ENCODE results near the gene HS6ST2.
A peak's percentile ranks its signal among the peaks of the same experiment; 100 is the strongest.

The HS6ST2 gene

GRCh38 chrX:132615391-132616131, 342.9 kb downstream of the HS6ST2 start:
- TF ChIP-seq EZH2phosphoT487 (IDR thresholded peaks at IDR 0.05; ENCODE audit: low read length) (no peak), CTCF (IDR thresholded peaks at IDR 0.05; ENCODE audit: low read length) (peak; percentile 69), EZH2 (optimal IDR thresholded peaks at IDR 0.05; ENCODE audit: low read depth, low read length) (no peak)
- Histone ChIP-seq H3K27me3 (replicated peaks; ENCODE audit: insufficient read depth, low read length) (no peaks in the 10 kb centered on the region), H3K4me2 (ENCODE audit: low read depth, low read length) (no peak overlapping the region), H3K9me3 (replicated peaks; ENCODE audit: insufficient read depth, low read length) (no peaks in the 10 kb centered on the region), H3F3A (ENCODE audit: insufficient read depth, low read length) (no peaks in the 10 kb centered on the region), H3K27ac (ENCODE audit: low read length) (no peak overlapping the region), H2AFZ (ENCODE audit: low read length) (no peak overlapping the region), H3K9me2 (replicated peaks; ENCODE audit: insufficient read depth, low read length) (no peaks in the 10 kb centered on the region), H3K4me3 (ENCODE audit: low read length) (no peak overlapping the region), H3K79me2 (ENCODE audit: low read length) (no peaks in the 10 kb centered on the region), H3K4me1 (ENCODE audit: low read length) (no peaks in the 10 kb centered on the region), H3K9ac (ENCODE audit: low read length) (no peak overlapping the region), H3K36me3 (replicated peaks; ENCODE audit: insufficient read depth, low read length) (no peaks in the 10 kb centered on the region), H4K20me1 (ENCODE audit: insufficient read depth, low read length) (no peaks in the 10 kb centered on the region)
- DNase-seq = peak; percentile 61

- Histone ChIP-seq H3K27me3 (replicated peaks; ENCODE audit: insufficient read depth, low read length) (no peaks in the 10 kb centered on the region), H3K79me2 (ENCODE audit: low read length) (no peaks in the 10 kb centered on the region), H3K27ac (ENCODE audit: low read length) (no peak overlapping the region), H4K20me1 (ENCODE audit: insufficient read depth, low read length) (no peaks in the 10 kb centered on the region), H2AFZ (ENCODE audit: low read length) (no peak overlapping the region), H3K9me2 (replicated peaks; ENCODE audit: insufficient read depth, low read length) (no peaks in the 10 kb centered on the region), H3K9me3 (replicated peaks; ENCODE audit: insufficient read depth, low read length) (no peaks in the 10 kb centered on the region), H3K4me3 (ENCODE audit: low read length) (no peak overlapping the region), H3F3A (ENCODE audit: insufficient read depth, low read length) (no peaks in the 10 kb centered on the region), H3K4me1 (ENCODE audit: low read length) (no peaks in the 10 kb centered on the region), H3K4me2 (ENCODE audit: low read depth, low read length) (no peak overlapping the region), H3K36me3 (replicated peaks; ENCODE audit: insufficient read depth, low read length) (no peaks in the 10 kb centered on the region), H3K9ac (ENCODE audit: low read length) (no peak overlapping the region)
- peak; percentile 9 for DNase-seq
- TF ChIP-seq CTCF (IDR thresholded peaks at IDR 0.05; ENCODE audit: low read length) = peak; percentile 35
- TF ChIP-seq EZH2 (optimal IDR thresholded peaks at IDR 0.05; ENCODE audit: low read depth, low read length) = no peak
These were observed 344.1 kb downstream of the HS6ST2 start for GRCh38 chrX:132614297-132614696.

GRCh38 chrX:132613801-132614200, 344.6 kb downstream of the HS6ST2 start:
- H3K27ac ChIP-seq (ENCODE audit: low read length) = no peak overlapping the region
- H3K27me3 ChIP-seq (replicated peaks; ENCODE audit: insufficient read depth, low read length) = no peaks in the 10 kb centered on the region
- no peak overlapping the region for H3K9ac ChIP-seq (ENCODE audit: low read length)
- H4K20me1 ChIP-seq (ENCODE audit: insufficient read depth, low read length) = no peaks in the 10 kb centered on the region
- H3K79me2 ChIP-seq (ENCODE audit: low read length) = no peaks in the 10 kb centered on the region
- DNase-seq = no peak
- H3K4me3 ChIP-seq (ENCODE audit: low read length) = no peak overlapping the region
- H3K9me2 ChIP-seq (replicated peaks; ENCODE audit: insufficient read depth, low read length) = no peaks in the 10 kb centered on the region
- H3K36me3 ChIP-seq (replicated peaks; ENCODE audit: insufficient read depth, low read length) = no peaks in the 10 kb centered on the region
- H3K4me2 ChIP-seq (ENCODE audit: low read depth, low read length) = no peak overlapping the region
- no peaks in the 10 kb centered on the region for H3K9me3 ChIP-seq (replicated peaks; ENCODE audit: insufficient read depth, low read length)
- H2AFZ ChIP-seq (ENCODE audit: low read length) = no peak overlapping the region
- H3K4me1 ChIP-seq (ENCODE audit: low read length) = no peaks in the 10 kb centered on the region
- no peak for TF ChIP-seq CTCF (IDR thresholded peaks at IDR 0.05; ENCODE audit: low read length)
- no peak for TF ChIP-seq EZH2 (optimal IDR thresholded peaks at IDR 0.05; ENCODE audit: low read depth, low read length)
- TF ChIP-seq EZH2phosphoT487 (IDR thresholded peaks at IDR 0.05; ENCODE audit: low read length) = no peak
- H3F3A ChIP-seq (ENCODE audit: insufficient read depth, low read length) = no peaks in the 10 kb centered on the region

All from MM.1S (cell line).